Esophagus muscularis mucosa (tissue), 4 donors: ENCODE results near the gene ZBTB17. TPM values are rescaled to one million over a fixed set of nuclear protein-coding genes. Genes with fewer than 3 reads are reported as not detected.

Experiments used
- DNase-seq: peaks from one replicate; pipeline ENCODE4 v3.0.0-alpha.2; 2017; ENCODE audit errors: extremely low spot score
- H3K27ac ChIP-seq, 4 donors: fragments of 200-600 bp; sonication (generic); replicated peaks in 1 of 4; 1 replicate in 3 of 4; 2 replicates in 1 of 4; pipeline ENCODE4 v1.5.1; 2016 to 2019; ENCODE audit warnings: mild to moderate bottlenecking in 1 of 4
- H3K27me3 ChIP-seq, 4 donors: fragments of 200-600 bp; sonication (generic); one replicate each; pipeline versions ENCODE4 v1.5.1 to v1.6.0; 2016 to 2019
- H3K36me3 ChIP-seq, 4 donors: fragments of 200-600 bp; sonication (generic); one replicate each; pipeline ENCODE4 v1.5.1; 2016 to 2019
- H3K4me1 ChIP-seq, 4 donors: fragments of 200-600 bp; sonication (generic); one replicate each; pipeline ENCODE4 v1.5.1; 2016 to 2019
- H3K4me3 ChIP-seq, 4 donors: fragments of 200-600 bp; sonication (generic); 1 replicate in 2 of 4; 2 replicates in 2 of 4; pipeline ENCODE4 v1.5.1; 2016 to 2019; ENCODE audit warnings: mild to moderate bottlenecking in 4 of 4, moderate library complexity in 1 of 4
- H3K9me3 ChIP-seq, 4 donors: fragments of 200-600 bp; sonication (generic); 1 replicate in 3 of 4; 2 replicates in 1 of 4; pipeline ENCODE4 v1.5.1; 2016 to 2019
- EP300 ChIP-seq: sonication (generic); formaldehyde crosslinking; IDR thresholded peaks from one replicate; pipeline ENCODE4 v1.6.1; 2017; ENCODE audit warnings: antibody characterized with exemption
- POLR2A ChIP-seq: fragments of 450-650 bp; IDR thresholded peaks from one replicate; pipeline ENCODE4 v1.6.1; 2017; ENCODE audit warnings: antibody characterized with exemption, moderate library complexity, mild to moderate bottlenecking, low read depth
- POLR2AphosphoS5 ChIP-seq, 2 donors: sonication (generic); formaldehyde crosslinking; IDR thresholded peaks; one replicate each; pipeline ENCODE4 v1.6.1; 2017; ENCODE audit warnings: antibody characterized with exemption in 2 of 2
- WGBS: methylation state at CpG from one replicate; pipeline ENCODE4 v1.1.5; 2018; 5-methylcytosine and 5-hydroxymethylcytosine counted together
- intact Hi-C: fragments of 100-400 bp; cut with DNase I; formaldehyde crosslinking; loops from one replicate; pipeline ENCODE4 v1.15.1; 2023
- total RNA-seq, 4 donors: library from RNA; depleted of rRNA; stranded (reverse); fragments of >200 nt; gene quantifications; one replicate each; pipeline versions ENCODE4 v1.1.0 to v1.2.1, GENCODE V29; 2016
- TF ChIP-seq, protein P1 (sequence below), 3 experiments: fragments of 200-600 bp in 2 of 3; fragments of 450-650 bp in 1 of 3; sonication (generic) in 2 of 3; IDR thresholded peaks; one replicate each; pipeline ENCODE4 v1.5.1; 2017 to 2019; ENCODE audit warnings: antibody characterized with exemption in 3 of 3, mild to moderate bottlenecking in 2 of 3, moderate library complexity in 1 of 3

ZBTB17 gene
- total RNA-seq, 4 donors from 2014 or later: 29.5 to 40.8 (median 34.6) TPM

DNA sequence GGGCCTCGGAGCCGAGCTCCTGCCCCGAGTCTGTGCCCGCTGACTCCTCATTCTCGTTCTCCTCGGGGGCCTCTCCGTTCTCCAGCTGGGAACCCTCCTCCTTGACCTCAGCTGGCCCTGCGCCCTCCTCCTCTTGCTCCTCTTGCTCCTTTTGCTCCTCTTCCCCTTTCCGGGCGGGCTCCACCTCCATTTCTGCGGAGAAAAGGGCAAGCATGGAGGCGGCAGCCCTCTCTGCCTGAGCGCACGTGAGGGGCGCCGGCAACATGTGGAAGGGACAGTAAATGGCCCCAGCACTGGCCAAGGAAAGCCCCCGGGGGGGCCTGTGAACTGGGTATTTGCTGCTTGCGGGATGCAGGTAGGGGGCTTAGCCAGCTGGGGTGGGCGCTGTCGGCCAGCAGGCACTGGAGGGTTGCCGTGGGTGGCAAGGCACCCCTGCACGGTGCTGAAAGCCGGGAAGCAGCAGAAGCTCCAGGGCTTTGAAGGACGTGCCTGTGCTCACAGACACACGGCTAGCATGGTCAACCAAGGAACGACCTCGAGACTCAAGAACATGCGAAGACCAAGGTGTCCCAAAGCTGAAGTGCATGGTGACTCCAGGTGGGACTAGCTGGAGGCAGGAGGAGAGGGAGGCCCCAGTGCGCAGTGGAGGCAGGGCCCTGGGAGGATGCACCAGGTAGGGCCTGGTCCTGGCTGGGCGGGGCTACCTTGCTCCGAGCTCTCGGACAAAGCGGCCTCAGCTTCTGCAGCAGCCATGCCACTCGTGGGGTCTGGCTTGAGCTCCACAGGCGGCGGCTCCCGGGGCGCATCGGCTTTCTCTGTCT is 30.7 kb downstream of the ZBTB17 start:
- peaks cover 25 to 26% (median 26%) of the 10 kb centered on the region in 4 donors for H3K4me1 ChIP-seq
- DNase-seq: no peak
- intact Hi-C loops: no loop called here
- H3K9me3 ChIP-seq: no peaks in the 10 kb centered on the region
- H3K4me3 ChIP-seq: no peak overlapping the region
- TF ChIP-seq, protein P1, sequence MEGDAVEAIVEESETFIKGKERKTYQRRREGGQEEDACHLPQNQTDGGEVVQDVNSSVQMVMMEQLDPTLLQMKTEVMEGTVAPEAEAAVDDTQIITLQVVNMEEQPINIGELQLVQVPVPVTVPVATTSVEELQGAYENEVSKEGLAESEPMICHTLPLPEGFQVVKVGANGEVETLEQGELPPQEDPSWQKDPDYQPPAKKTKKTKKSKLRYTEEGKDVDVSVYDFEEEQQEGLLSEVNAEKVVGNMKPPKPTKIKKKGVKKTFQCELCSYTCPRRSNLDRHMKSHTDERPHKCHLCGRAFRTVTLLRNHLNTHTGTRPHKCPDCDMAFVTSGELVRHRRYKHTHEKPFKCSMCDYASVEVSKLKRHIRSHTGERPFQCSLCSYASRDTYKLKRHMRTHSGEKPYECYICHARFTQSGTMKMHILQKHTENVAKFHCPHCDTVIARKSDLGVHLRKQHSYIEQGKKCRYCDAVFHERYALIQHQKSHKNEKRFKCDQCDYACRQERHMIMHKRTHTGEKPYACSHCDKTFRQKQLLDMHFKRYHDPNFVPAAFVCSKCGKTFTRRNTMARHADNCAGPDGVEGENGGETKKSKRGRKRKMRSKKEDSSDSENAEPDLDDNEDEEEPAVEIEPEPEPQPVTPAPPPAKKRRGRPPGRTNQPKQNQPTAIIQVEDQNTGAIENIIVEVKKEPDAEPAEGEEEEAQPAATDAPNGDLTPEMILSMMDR (IDR thresholded peaks at IDR 0.05): no peak
- TF ChIP-seq EP300: no peak
- TF ChIP-seq POLR2AphosphoS5 (IDR thresholded peaks at IDR 0.05): no peak
- no peak for TF ChIP-seq POLR2A
- 89% methylated on average over 35 of the region's 39 CpGs for WGBS
- H3K27ac ChIP-seq: no peak overlapping the region
- H3K27me3 ChIP-seq: no peaks in the 10 kb centered on the region
- peaks cover 55 to 82% (median 81%) of the 10 kb centered on the region in 4 donors for H3K36me3 ChIP-seq

DNA sequence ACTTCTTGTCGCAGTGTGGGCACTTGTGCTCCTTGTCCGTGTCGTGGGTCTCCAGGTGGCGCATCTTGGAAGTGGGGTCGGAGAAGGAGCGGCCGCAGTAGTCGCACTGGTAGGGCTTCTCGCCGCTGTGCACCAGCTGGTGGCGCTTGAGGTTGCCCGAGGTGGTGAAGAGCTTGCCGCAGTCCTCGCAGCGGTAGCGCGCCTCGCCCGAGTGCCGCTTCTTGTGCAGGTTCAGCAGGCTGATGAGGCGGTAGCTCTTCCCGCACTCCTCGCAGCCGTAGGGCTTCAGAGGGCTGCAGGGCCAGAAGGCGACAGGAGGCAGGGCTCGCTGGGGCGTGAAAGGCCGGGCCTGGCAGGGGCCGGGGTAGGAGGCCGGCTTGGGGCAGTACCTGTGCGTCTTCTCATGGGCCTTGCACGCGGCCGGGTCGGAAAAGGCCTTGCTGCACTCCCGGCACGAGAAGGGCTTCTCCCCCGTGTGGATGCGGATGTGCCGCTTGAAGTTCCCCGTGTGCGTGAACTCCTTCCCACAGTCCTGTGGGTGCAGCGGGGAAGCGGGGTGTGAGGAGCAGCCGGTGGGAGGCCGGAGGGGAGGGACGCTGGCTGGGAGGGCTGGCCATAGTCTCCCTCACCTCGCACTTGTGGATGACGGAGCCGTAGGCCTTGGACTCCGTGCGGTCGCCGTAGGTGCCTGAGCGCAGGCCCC is 31.4 kb downstream of the ZBTB17 start:
- 92% methylated on average over 37 of the region's 55 CpGs for WGBS
- peaks cover 55 to 90% (median 86%) of the 10 kb centered on the region in 4 donors for H3K36me3 ChIP-seq
- TF ChIP-seq POLR2AphosphoS5 (IDR thresholded peaks at IDR 0.05): no peak
- TF ChIP-seq EP300: no peak
- no peak for TF ChIP-seq POLR2A
- TF ChIP-seq, protein P1 (IDR thresholded peaks at IDR 0.05): no peak
- no peak for DNase-seq
- intact Hi-C loops: no loop called here
- H3K27me3 ChIP-seq: no peaks in the 10 kb centered on the region
- H3K4me3 ChIP-seq: no peak overlapping the region
- H3K4me1 ChIP-seq: peaks cover 22 to 26% (median 23%) of the 10 kb centered on the region in 4 donors
- no peaks in the 10 kb centered on the region for H3K9me3 ChIP-seq
- no peak overlapping the region for H3K27ac ChIP-seq

DNA sequence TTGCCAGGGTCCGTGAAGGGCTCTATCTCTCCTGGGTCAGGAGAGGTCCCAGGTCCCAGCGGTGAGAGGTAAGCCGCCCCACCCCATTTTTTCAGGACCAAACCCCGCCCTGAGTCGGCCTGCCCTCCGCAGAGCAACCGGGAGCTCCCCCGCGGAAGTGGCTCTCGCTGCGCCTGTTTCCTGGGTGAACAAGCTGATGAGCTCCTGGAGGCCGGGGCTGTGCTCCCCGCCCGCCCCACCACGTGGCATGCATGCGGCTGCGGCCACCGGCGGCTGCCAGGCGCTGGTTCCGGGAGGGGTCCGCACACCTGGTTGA is 32.0 kb downstream of the ZBTB17 start:
- TF ChIP-seq POLR2A (no peak), POLR2AphosphoS5 (IDR thresholded peaks at IDR 0.05) (no peak), EP300 (no peak)
- TF ChIP-seq, protein P1 (IDR thresholded peaks at IDR 0.05): no peak
- no peak for DNase-seq
- no peak overlapping the region for H3K4me3 ChIP-seq
- 95% methylated on average over 8 of the region's 22 CpGs for WGBS
- no peaks in the 10 kb centered on the region for H3K9me3 ChIP-seq
- no peaks in the 10 kb centered on the region for H3K27me3 ChIP-seq
- no peak overlapping the region for H3K27ac ChIP-seq
- peaks cover 17 to 26% (median 23%) of the 10 kb centered on the region in 4 donors for H3K4me1 ChIP-seq
- H3K36me3 ChIP-seq: peaks cover 55 to 95% (median 90%) of the 10 kb centered on the region in 4 donors
- intact Hi-C loops: no loop called here

DNA sequence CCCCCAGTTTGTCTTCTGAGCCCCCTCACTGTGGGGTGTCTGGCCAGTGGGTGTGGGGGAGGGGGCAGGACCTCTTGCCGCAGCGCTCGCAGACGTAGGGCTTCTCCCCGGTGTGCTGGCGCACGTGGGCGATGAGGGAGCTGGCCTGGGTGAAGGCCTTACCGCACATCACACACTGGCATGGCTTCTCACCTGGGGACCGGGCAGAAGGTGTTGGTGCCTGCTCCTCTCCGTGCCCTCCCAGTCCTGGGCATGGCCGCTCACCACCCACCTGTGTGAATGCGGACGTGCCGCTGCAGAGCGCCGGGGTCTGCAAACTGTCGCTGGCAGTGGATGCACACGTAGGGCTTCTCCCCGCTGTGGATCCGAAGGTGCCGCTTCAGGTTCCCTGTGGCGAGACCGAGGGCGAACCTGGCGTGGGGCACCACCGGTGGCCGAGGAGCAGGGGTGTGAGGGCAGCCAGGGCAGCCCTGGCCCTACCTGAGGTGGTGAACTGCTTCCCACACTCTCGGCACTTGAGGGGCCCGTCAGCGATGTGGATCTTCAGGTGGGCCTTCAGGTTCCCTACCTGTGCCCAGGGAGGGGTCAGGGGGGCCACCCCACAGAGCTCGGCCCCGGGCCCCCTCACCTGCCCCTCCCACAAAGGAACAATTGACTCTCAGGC is 32.4 kb downstream of the ZBTB17 start:
- Histone ChIP-seq H3K4me1 (peaks cover 12 to 26% (median 23%) of the 10 kb centered on the region in 4 donors), H3K36me3 (peaks cover 55 to 100% (median 95%) of the 10 kb centered on the region in 4 donors), H3K9me3 (no peaks in the 10 kb centered on the region), H3K4me3 (no peak overlapping the region), H3K27ac (no peak overlapping the region), H3K27me3 (no peaks in the 10 kb centered on the region)
- intact Hi-C loops: no loop called here
- TF ChIP-seq POLR2A (no peak), EP300 (no peak), POLR2AphosphoS5 (IDR thresholded peaks at IDR 0.05) (no peak)
- no peak for DNase-seq
- WGBS: 100% methylated on average over 2 of the region's 33 CpGs
